ENCODE results near the gene CDC42EP3. TPM values are rescaled to one million over a fixed set of nuclear protein-coding genes. Genes with fewer than 3 reads are reported as not detected.
A peak's percentile ranks its signal among the peaks of the same experiment; 100 is the strongest.

CDC42EP3 gene
- total and polyA plus RNA-seq, 3 donors from 2014 or later: 44.3 to 107 (median 50.6) TPM

- TF ChIP-seq CTCF (IDR thresholded peaks at IDR 0.05) (no peak), POLR2A (IDR thresholded peaks at IDR 0.05) (no peak)
- H3K9me3 ChIP-seq: no peaks in the 10 kb centered on the region
- 46 to 69% methylated on average over 10 to 11 of the region's 11 CpGs for WGBS, 2 donors
- H3K4me1 ChIP-seq: peaks cover 8% of the 10 kb centered on the region
- no peaks in the 10 kb centered on the region for H3K27me3 ChIP-seq
- H3K36me3 ChIP-seq (ENCODE audit: low read depth, missing control alignments): no peaks in the 10 kb centered on the region
- H3K4me3 ChIP-seq: no peak overlapping the region
- peak; percentile 59 for DNase-seq
- peak overlapping the region in 1 of 2 donors; percentile 37 for H3K27ac ChIP-seq
- intact Hi-C loops (cut with DNase I; ENCODE audit: low total_unique reads): no loop called here
These were observed 45.5 kb downstream of the CDC42EP3 start for GRCh38 chr2:37625796-37626571.

- Histone ChIP-seq H3K36me3 (ENCODE audit: low read depth, missing control alignments) (no peaks in the 10 kb centered on the region), H3K9me3 (no peaks in the 10 kb centered on the region), H3K4me3 (no peak overlapping the region), H3K27ac (no peak overlapping the region), H3K27me3 (no peaks in the 10 kb centered on the region), H3K4me1 (peaks cover 8% of the 10 kb centered on the region)
- no peak for DNase-seq
- TF ChIP-seq CTCF (IDR thresholded peaks at IDR 0.05) (no peak), POLR2A (IDR thresholded peaks at IDR 0.05) (no peak)
- intact Hi-C loops (cut with DNase I; ENCODE audit: low total_unique reads): no loop called here
These were observed 46.3 kb downstream of the CDC42EP3 start for GRCh38 chr2:37625156-37625555.

- no peak for DNase-seq
- H3K27ac ChIP-seq: no peak overlapping the region
- TF ChIP-seq POLR2A (IDR thresholded peaks at IDR 0.05): no peak
- no peak for TF ChIP-seq CTCF (IDR thresholded peaks at IDR 0.05)
- no peaks in the 10 kb centered on the region for H3K27me3 ChIP-seq
- H3K9me3 ChIP-seq: no peaks in the 10 kb centered on the region
- 90 to 92% methylated on average over 8 of the region's 8 CpGs for WGBS, 2 donors
- H3K4me1 ChIP-seq: peaks cover 8% of the 10 kb centered on the region
- no peaks in the 10 kb centered on the region for H3K36me3 ChIP-seq (ENCODE audit: low read depth, missing control alignments)
- intact Hi-C loops (cut with DNase I; ENCODE audit: low total_unique reads): no loop called here
- H3K4me3 ChIP-seq: no peak overlapping the region
These were observed 47.2 kb downstream of the CDC42EP3 start for GRCh38 chr2:37623971-37624900.

GRCh38 chr2:37623406-37623805, 48.0 kb downstream of the CDC42EP3 start:
- no peak overlapping the region for H3K27ac ChIP-seq
- H3K36me3 ChIP-seq (ENCODE audit: low read depth, missing control alignments): no peaks in the 10 kb centered on the region
- H3K4me1 ChIP-seq: peaks cover 8% of the 10 kb centered on the region
- no peaks in the 10 kb centered on the region for H3K9me3 ChIP-seq
- no peak for DNase-seq
- no peaks in the 10 kb centered on the region for H3K27me3 ChIP-seq
- TF ChIP-seq CTCF (IDR thresholded peaks at IDR 0.05) (no peak), POLR2A (IDR thresholded peaks at IDR 0.05) (no peak)
- no peak overlapping the region for H3K4me3 ChIP-seq
- intact Hi-C loops (cut with DNase I; ENCODE audit: low total_unique reads): no loop called here

Measured in testis (tissue), 3 donors.